HepG2 (cell line): ENCODE results near the gene ZNF786. TPM values are rescaled to one million over a fixed set of nuclear protein-coding genes. Genes with fewer than 3 reads are reported as not detected.

ENCODE experiments used
- ATAC-seq: fragments of 200-7000 bp; cut with Tn5 transposase; 3 replicates; pipeline ENCODE4 v1.9.1; 2020; ENCODE audit warnings: mild to moderate bottlenecking, moderate library complexity
- BruUV-seq: library from RNA; stranded (reverse); fragments of 400-500 nt; replicated peaks from 2 replicates; lab custom pipeline; 2021; lab: Mats Ljungman, UMichigan
- CTCF ChIA-PET: fragments of 300-600 bp; formaldehyde crosslinking; extraction: SDS; loops from one replicate; lab custom pipeline; 2021; ENCODE audit warnings: low total read pairs, inconsistent platforms, low intra/inter-chr PET ratio; lab: Yijun Ruan, JAX
- POLR2A ChIA-PET: fragments of 350-600 bp; sonication (Branson Sonifier 250); formaldehyde crosslinking; loops from one replicate; lab custom pipeline; 2020; ENCODE audit warnings: antibody characterized with exemption, inconsistent platforms; lab: Yijun Ruan, JAX
- DNase-seq: peaks from one replicate; pipeline ENCODE4 v3.0.0-alpha.2; 2015; ENCODE audit warnings: low spot score
- FAIRE-seq: peaks from 3 replicates; lab custom pipeline; 2011; peaks lifted over from hg19 to GRCh38; lab: Jason Lieb, UNC
- H2AFZ ChIP-seq: one replicate; pipeline ENCODE4 v1.6.1; 2011; ENCODE audit warnings: low read length, inconsistent platforms
- H3K27ac ChIP-seq: fragments of 300-600 bp; 3 replicates; pipeline ENCODE4 v1.8.0; 2011; ENCODE audit warnings: mixed run types, mild to moderate bottlenecking, mixed read lengths, low read length, inconsistent platforms; ENCODE audit not compliant: insufficient read depth; ENCODE audit errors: extremely low read length
- H3K27me3 ChIP-seq, 2 experiments: fragments of 200-600 bp in 1 of 2; 2 replicates in 1 of 2; 3 replicates in 1 of 2; pipeline versions ENCODE4 v1.6.0 to v1.8.0; 2011; ENCODE audit warnings: low read length in 2 of 2, mild to moderate bottlenecking in 2 of 2, moderate library complexity in 2 of 2, inconsistent platforms in 1 of 2; ENCODE audit not compliant: insufficient read depth in 2 of 2, control insufficient read depth in 1 of 2
- H3K36me3 ChIP-seq, 2 experiments: fragments of 200-600 bp in 1 of 2; replicated peaks in 1 of 2; 2 replicates in 1 of 2; 3 replicates in 1 of 2; pipeline versions ENCODE4 v1.5.1 to v1.8.0; 2011; ENCODE audit warnings: low read length in 2 of 2, inconsistent platforms in 1 of 2; ENCODE audit not compliant: insufficient read depth in 2 of 2, control insufficient read depth in 1 of 2
- H3K4me1 ChIP-seq: 2 replicates; pipeline ENCODE4 v1.5.1; 2012; ENCODE audit warnings: low read length, inconsistent platforms; ENCODE audit not compliant: insufficient read depth
- H3K4me2 ChIP-seq: 2 replicates; pipeline ENCODE4 v1.6.0; 2011; ENCODE audit warnings: low read depth, low read length, inconsistent platforms
- H3K4me3 ChIP-seq, 3 experiments: fragments of 200-600 bp in 1 of 3; sonication (generic), shearing (Covaris generic) in 1 of 3; replicated peaks in 1 of 3; 2 replicates each; pipeline ENCODE4 v1.5.1; 2011 to 2016; ENCODE audit warnings: low read length in 3 of 3, inconsistent platforms in 2 of 3, low read depth in 2 of 3, mild to moderate bottlenecking in 2 of 3, control low read depth in 1 of 3, mixed read lengths in 1 of 3; ENCODE audit not compliant: insufficient read depth in 1 of 3
- H3K79me2 ChIP-seq: one replicate; pipeline ENCODE4 v1.6.1; 2011; ENCODE audit warnings: low read length, inconsistent platforms; ENCODE audit not compliant: insufficient read depth
- H3K9ac ChIP-seq: 2 replicates; pipeline ENCODE4 v1.6.0; 2011; ENCODE audit warnings: mild to moderate bottlenecking, low read depth, low read length, inconsistent platforms; ENCODE audit not compliant: insufficient read depth
- H3K9me3 ChIP-seq: 2 replicates; pipeline ENCODE4 v1.5.1; 2012; ENCODE audit warnings: mild to moderate bottlenecking, low read length
- H4K20me1 ChIP-seq: 2 replicates; pipeline ENCODE4 v1.6.0; 2011; ENCODE audit warnings: inconsistent platforms, mild to moderate bottlenecking, low read length, moderate library complexity; ENCODE audit not compliant: insufficient read depth
- CAMTA2 ChIP-seq: sonication (generic); formaldehyde crosslinking; IDR thresholded peaks from 2 replicates; pipeline ENCODE4 v1.4.0; 2020; ENCODE audit warnings: mild to moderate bottlenecking, missing genetic modification reagents, borderline replicate concordance
- CHD4 ChIP-seq: fragments of 200-600 bp; sonication (generic); IDR thresholded peaks from 2 replicates; pipeline ENCODE4 v1.7.0; 2017; ENCODE audit warnings: mild to moderate bottlenecking, low read length, borderline replicate concordance
- MIER3 ChIP-seq: IDR thresholded peaks from 2 replicates; pipeline ENCODE4 v1.6.1; 2016; ENCODE audit warnings: missing compliant biosample characterization, borderline replicate concordance
- NRL ChIP-seq: sonication (generic); formaldehyde crosslinking; IDR thresholded peaks from 2 replicates; pipeline ENCODE4 v1.5.0; 2020; ENCODE audit warnings: missing genetic modification reagents, mild to moderate bottlenecking, moderate library complexity, borderline replicate concordance
- SIX4 ChIP-seq: sonication (generic); formaldehyde crosslinking; IDR thresholded peaks from 2 replicates; pipeline ENCODE4 v1.4.0; 2020; ENCODE audit warnings: missing genetic modification reagents
- TBP ChIP-seq: sonication (generic); formaldehyde crosslinking; IDR thresholded peaks from 2 replicates; pipeline ENCODE4 v1.5.0; 2020; ENCODE audit warnings: missing genetic modification reagents
- ZBTB8A ChIP-seq: sonication (generic); formaldehyde crosslinking; IDR thresholded peaks from 2 replicates; pipeline ENCODE4 v1.4.0; 2020; ENCODE audit warnings: mild to moderate bottlenecking, low read depth, missing genetic modification reagents, borderline replicate concordance
- ZNF407 ChIP-seq: sonication (generic); formaldehyde crosslinking; IDR thresholded peaks from one replicate; pipeline ENCODE4 v1.5.1; 2020; ENCODE audit warnings: mild to moderate bottlenecking, missing genetic modification reagents; ENCODE audit errors: not compliant biosample characterization
- ZSCAN29 ChIP-seq: sonication (generic); formaldehyde crosslinking; conservative IDR thresholded peaks from 2 replicates; pipeline ENCODE4 v1.4.0; 2020; ENCODE audit warnings: mild to moderate bottlenecking, missing genetic modification reagents
- WGBS: methylation state at CpG from one replicate; pipeline ENCODE4 v1.1.6; 2017; ENCODE audit warnings: low lambda C conversion rate; 5-methylcytosine and 5-hydroxymethylcytosine counted together
- in situ Hi-C: cut with HindIII; loops from 2 replicates; pipeline ENCODE4 v1.10.0; 2017; ENCODE audit warnings: low pct_unique_long_range_greater_than_20kb; ENCODE audit not compliant: extremely low pct_ligation_motif_present
- intact Hi-C: fragments of 100-400 bp; cut with micrococcal nuclease; formaldehyde crosslinking; loops from one replicate; pipeline ENCODE4 v1.10.0; 2022; ENCODE audit not compliant: unreplicated experiment
- polyA plus RNA-seq, 8 experiments: library from polyadenylated mRNA; depleted of rRNA in 3 of 8; stranded (reverse) in 7 of 8; unstranded in 1 of 8; fragments of >200 nt; fragmentation: Illumina TruSeq in 4 of 8; extraction: Trizol in 4 of 8; gene quantifications; 2 replicates each; pipeline versions ENCODE4 v1.2.1 to v1.2.3, GENCODE V29; 2011 to 2016; ENCODE audit warnings: low read depth in 4 of 8, missing spikeins in 1 of 8, mixed read lengths in 1 of 8; ENCODE audit not compliant: insufficient read depth in 1 of 8
- total RNA-seq, 5 experiments: library from RNA; depleted of rRNA; stranded (reverse); fragments of >200 nt; fragmentation: Illumina TruSeq; extraction: Trizol; gene quantifications; 2 replicates each; pipeline ENCODE4 v1.2.3, GENCODE V29; 2016; ENCODE audit warnings: low read depth in 1 of 5
- TF ChIP-seq, protein P1 (sequence below): sonication (generic); formaldehyde crosslinking; IDR thresholded peaks from 2 replicates; pipeline ENCODE4 v1.5.1; 2020; ENCODE audit warnings: missing genetic modification reagents, mild to moderate bottlenecking, borderline replicate concordance
- TF ChIP-seq, protein P2 (sequence below): sonication (generic); formaldehyde crosslinking; IDR thresholded peaks from 2 replicates; pipeline ENCODE4 v1.5.0; 2020; ENCODE audit warnings: missing genetic modification reagents, mild to moderate bottlenecking, borderline replicate concordance

ZNF786 gene
- total and polyA plus RNA-seq, 2 of the 13 experiments (the other 11 are each of a cell fraction or from before 2014, with no cell fraction given), result 2.0 to 4.0 TPM

GRCh38 chr7:149103424-149103823 lies 12.9 kb upstream of the ZNF786 start (continued):
- TF ChIP-seq ZNF407 (CRISPR knock-in tag) (no peak), MIER3 (CRISPR knock-in tag) (no peak), NRL (CRISPR knock-in tag) (no peak)

DNA sequence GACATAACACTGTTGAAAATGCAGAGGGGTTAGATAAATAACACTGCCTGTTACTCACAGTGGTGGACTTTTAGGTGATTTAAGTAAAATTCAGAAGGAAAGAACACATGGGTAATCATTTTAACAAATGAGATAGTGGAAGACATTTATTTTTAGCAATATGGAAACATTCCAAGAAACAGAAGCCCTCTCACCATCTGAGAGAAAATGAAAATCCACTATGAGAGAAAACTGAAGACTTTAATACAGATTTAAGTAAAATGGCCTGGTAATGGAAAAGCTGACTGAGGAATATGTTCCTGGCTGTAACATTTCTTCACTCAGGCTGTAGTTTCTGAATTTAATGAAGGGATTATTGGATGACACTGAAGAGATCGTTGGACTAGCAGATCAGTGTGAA lies 12.1 kb upstream of the ZNF786 start:
- in situ Hi-C loops, result no loop called here
- no peak overlapping the region for H2AFZ ChIP-seq
- no peaks in the 10 kb centered on the region for H3K36me3 ChIP-seq
- BruUV-seq, result no TSS peak
- H3K27me3 ChIP-seq, result no peaks in the 10 kb centered on the region
- WGBS, result 25% methylated on average over 1 of the region's 1 CpG
- FAIRE-seq, result no peak
- no peak overlapping the region for H3K9ac ChIP-seq
- CTCF ChIA-PET, result no interaction called here
- intact Hi-C loops, result no loop called here
- DNase-seq, result no peak
- no peak for ATAC-seq
- POLR2A ChIA-PET, result no interaction called here
- no peak overlapping the region for H3K4me2 ChIP-seq
- H4K20me1 ChIP-seq, result no peaks in the 10 kb centered on the region
- H3K4me3 ChIP-seq, result no peak overlapping the region
- no peaks in the 10 kb centered on the region for H3K79me2 ChIP-seq
- H3K27ac ChIP-seq, result no peak overlapping the region
- H3K9me3 ChIP-seq, result no peaks in the 10 kb centered on the region
- 0 out of 2 replicates have a peak, but pooled peaks cover 8% of the 10 kb centered on the region for H3K4me1 ChIP-seq
- TF ChIP-seq SIX4 (CRISPR knock-in tag), result no peak
- TF ChIP-seq TBP, result no peak
- TF ChIP-seq, protein P1, sequence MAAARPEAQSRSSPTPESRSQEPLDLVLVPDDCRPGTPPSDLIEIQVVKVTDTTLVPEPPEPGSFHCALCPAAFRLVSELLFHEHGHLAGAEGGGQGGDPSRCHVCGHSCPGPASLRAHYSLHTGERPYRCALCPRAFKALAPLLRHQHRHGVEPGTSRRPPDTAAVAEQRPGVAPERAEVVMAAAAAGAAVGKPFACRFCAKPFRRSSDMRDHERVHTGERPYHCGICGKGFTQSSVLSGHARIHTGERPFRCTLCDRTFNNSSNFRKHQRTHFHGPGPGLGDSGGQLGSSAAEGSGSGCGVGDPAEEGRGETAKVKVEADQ, result no peak
- TF ChIP-seq ZSCAN29 (CRISPR knock-in tag), result no peak
- TF ChIP-seq ZBTB8A (CRISPR knock-in tag), result no peak
- no peak for TF ChIP-seq CAMTA2 (CRISPR knock-in tag)
- TF ChIP-seq, protein P2, sequence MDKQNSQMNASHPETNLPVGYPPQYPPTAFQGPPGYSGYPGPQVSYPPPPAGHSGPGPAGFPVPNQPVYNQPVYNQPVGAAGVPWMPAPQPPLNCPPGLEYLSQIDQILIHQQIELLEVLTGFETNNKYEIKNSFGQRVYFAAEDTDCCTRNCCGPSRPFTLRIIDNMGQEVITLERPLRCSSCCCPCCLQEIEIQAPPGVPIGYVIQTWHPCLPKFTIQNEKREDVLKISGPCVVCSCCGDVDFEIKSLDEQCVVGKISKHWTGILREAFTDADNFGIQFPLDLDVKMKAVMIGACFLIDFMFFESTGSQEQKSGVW (CRISPR knock-in tag), result no peak
- no peak for TF ChIP-seq CHD4
